ENCODE data around the gene KIF1B. TPM values are rescaled to one million over a fixed set of nuclear protein-coding genes. Genes with fewer than 3 reads are reported as not detected.
A peak's percentile ranks its signal among the peaks of the same experiment; 100 is the strongest.
"Not testable (repeated sequence)": the region's sequence is repeated elsewhere in the genome, so short reads cannot be mapped to it uniquely, and the experiment has no call there.

Gene KIF1B
- total RNA-seq, 3 donors from 2014 or later: 35.6 to 62.2 (median 48.0) TPM

- Histone ChIP-seq H3K36me3 (ENCODE audit: low read depth) (no peaks in the 10 kb centered on the region), H3K4me1 (ENCODE audit: low read depth) (peaks cover 3% of the 10 kb centered on the region), H3K4me3 (no peak overlapping the region), H3K9me3 (no peaks in the 10 kb centered on the region)
- ATAC-seq (no peak), DNase-seq (no peak)
- TF ChIP-seq, protein P1, sequence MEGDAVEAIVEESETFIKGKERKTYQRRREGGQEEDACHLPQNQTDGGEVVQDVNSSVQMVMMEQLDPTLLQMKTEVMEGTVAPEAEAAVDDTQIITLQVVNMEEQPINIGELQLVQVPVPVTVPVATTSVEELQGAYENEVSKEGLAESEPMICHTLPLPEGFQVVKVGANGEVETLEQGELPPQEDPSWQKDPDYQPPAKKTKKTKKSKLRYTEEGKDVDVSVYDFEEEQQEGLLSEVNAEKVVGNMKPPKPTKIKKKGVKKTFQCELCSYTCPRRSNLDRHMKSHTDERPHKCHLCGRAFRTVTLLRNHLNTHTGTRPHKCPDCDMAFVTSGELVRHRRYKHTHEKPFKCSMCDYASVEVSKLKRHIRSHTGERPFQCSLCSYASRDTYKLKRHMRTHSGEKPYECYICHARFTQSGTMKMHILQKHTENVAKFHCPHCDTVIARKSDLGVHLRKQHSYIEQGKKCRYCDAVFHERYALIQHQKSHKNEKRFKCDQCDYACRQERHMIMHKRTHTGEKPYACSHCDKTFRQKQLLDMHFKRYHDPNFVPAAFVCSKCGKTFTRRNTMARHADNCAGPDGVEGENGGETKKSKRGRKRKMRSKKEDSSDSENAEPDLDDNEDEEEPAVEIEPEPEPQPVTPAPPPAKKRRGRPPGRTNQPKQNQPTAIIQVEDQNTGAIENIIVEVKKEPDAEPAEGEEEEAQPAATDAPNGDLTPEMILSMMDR (IDR thresholded peaks at IDR 0.05): no peak
- intact Hi-C loops (cut with DNase I, micrococcal nuclease): loop anchor here in 1 of 2 donors (10.0 kb wide), 1 partner anchor 50 kb away; no protein-coding TSS in a partner anchor
Observed at GRCh38 chr1:10424651-10425050, 214.3 kb downstream of the KIF1B start.

DNA sequence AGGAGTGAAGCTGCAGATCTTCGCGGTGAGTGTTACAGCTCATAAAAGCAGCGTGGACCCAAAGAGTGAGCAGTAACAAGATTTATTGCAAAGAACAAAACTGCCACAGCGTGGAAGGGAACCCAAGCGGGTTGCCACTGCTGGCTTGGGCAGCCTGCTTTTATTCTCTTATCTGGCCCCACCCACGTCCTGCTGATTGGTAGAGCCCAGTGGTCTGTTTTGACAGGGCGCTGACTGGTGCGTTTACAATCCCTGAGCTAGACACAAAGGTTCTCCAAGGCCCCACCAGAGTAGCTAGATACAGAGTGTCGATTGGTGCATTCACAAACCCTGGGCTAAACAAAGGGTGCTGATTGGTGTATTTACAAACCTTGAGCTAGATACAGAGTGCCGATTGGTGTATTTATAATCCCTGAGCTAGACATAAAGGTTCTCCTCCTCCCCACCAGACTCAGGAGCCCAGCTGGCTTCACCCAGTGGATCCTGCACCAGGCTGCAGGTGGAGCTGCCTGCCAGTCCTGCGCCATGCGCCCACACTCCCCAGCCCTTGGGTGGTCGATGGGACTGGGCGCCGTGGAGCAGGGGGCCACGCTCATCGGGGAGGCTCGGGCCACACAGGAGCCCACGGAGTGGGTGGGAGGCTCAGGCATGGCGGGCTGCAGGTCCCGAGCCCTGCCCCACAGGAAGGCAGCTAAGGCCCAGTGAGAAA lies 215.6 kb downstream of the KIF1B start:
- intact Hi-C loops (cut with DNase I, micrococcal nuclease): loop anchor here in 1 of 2 donors (10.0 kb wide), 1 partner anchor 51 kb away; no protein-coding TSS in a partner anchor
- ATAC-seq; DNase-seq; H3K9me3 ChIP-seq; H3K4me3 ChIP-seq; H3K36me3 ChIP-seq (ENCODE audit: low read depth); H3K4me1 ChIP-seq (ENCODE audit: low read depth): not testable (repeated sequence)

DNA sequence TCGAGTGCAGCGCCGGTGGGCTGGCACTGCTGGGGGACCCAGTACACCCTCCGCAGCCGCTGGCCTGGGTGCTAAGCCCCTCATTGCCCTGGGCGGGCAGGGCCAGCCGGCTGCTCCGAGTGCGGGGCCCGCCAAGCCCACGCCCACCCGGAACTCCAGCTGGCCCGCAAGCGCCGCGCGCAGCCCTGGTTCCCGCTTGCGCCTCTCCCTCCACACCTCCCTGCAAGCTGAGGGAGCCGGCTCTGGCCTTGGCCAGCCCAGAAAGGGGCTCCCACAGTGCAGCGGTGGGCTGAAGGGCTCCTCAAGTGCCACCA lies 216.1 kb downstream of the KIF1B start:
- not testable (repeated sequence) for H3K4me1 ChIP-seq (ENCODE audit: low read depth); H3K36me3 ChIP-seq (ENCODE audit: low read depth); ATAC-seq; DNase-seq; H3K9me3 ChIP-seq; H3K4me3 ChIP-seq
- intact Hi-C loops (cut with DNase I, micrococcal nuclease): loop anchor here in 1 of 2 donors (10.0 kb wide), 1 partner anchor 52 kb away; no protein-coding TSS in a partner anchor

- DNase-seq (no peak), ATAC-seq (no peak)
- TF ChIP-seq, protein P1 (IDR thresholded peaks at IDR 0.05): no peak
- Histone ChIP-seq H3K4me1 (ENCODE audit: low read depth) (peaks cover 10% of the 10 kb centered on the region), H3K36me3 (ENCODE audit: low read depth) (no peaks in the 10 kb centered on the region), H3K9me3 (no peaks in the 10 kb centered on the region), H3K4me3 (no peak overlapping the region)
- intact Hi-C loops (cut with DNase I, micrococcal nuclease): loop anchor here (2.0 to 10.0 kb wide), 2 partner anchors 52 to 54 kb away; no protein-coding TSS in a partner anchor
Observed at GRCh38 chr1:10428984-10429383, 218.6 kb downstream of the KIF1B start.

GRCh38 chr1:10429868-10430215 lies 219.5 kb downstream of the KIF1B start:
- peaks cover 10% of the 10 kb centered on the region for H3K4me1 ChIP-seq (ENCODE audit: low read depth)
- no peak overlapping the region for H3K4me3 ChIP-seq
- peak; percentile 15 for ATAC-seq
- DNase-seq: peak in 1 of 3 donors; percentile 34
- intact Hi-C loops (cut with DNase I, micrococcal nuclease): loop anchor here (2.0 to 10.0 kb wide), 3 partner anchors 53 to 65 kb away; no protein-coding TSS in a partner anchor
- H3K36me3 ChIP-seq (ENCODE audit: low read depth): no peaks in the 10 kb centered on the region
- TF ChIP-seq, protein P1 (IDR thresholded peaks at IDR 0.05): no peak
- H3K9me3 ChIP-seq: no peaks in the 10 kb centered on the region

DNA sequence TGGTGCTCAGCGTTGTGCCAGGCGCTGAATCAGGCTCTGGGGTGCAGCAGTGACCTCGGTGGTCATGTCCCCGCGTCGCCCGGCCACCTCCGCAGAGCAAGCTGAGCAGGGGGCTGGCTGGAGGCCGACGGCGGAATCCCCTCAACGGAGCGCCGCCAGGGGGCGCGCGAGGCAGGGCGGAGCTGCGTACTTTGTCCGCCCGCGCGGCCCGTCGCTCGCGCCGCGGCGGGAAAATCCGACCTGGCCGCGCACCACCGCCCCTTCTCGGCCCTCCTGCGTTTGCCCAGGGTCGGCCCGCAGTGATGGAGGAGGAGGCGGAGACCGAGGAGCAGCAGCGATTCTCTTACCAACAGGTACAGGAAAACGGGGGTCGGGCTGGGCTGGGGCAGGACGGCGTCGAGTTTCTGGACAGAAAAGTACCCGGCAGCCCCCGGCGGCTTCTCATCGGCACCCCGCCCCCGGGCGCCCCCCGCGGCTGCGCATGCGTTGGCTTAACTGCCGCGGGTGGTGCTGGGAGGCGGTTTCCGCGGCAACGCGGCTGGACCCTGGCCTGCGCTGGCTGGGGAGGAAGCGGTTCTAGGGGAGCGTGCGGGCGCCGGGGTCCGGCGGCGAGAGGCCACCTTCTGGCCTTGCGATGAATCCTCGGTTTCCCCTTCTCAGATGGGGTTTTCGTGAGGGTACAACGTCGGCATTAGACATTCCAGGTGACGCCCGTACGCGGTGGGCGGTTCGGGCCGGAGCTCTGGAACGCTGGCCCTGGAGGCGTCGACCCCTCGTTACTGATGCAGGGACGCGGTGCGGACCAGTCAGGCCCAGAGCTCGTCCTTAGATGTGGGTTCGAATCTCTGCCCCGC lies 220.1 kb downstream of the KIF1B start, which contains the start of gene CENPS:
CENPS (plus strand) TSS at position 218 of the 854 bp plus-strand sequence; CDS start at position 303, 85 bp downstream.
- H3K4me3 ChIP-seq: peak within 1 kb of the TSS; percentile 63
- TF ChIP-seq, protein P1 (IDR thresholded peaks at IDR 0.05): peak; percentile 96
- peak; percentile 91 to 96 (median 92) for DNase-seq
- no peaks in the 10 kb centered on the region for H3K36me3 ChIP-seq (ENCODE audit: low read depth)
- intact Hi-C loops (cut with DNase I, micrococcal nuclease): loop anchor here in 1 of 2 donors (10.0 kb wide), 1 partner anchor 64 kb away; no protein-coding TSS in a partner anchor
- peak; percentile 95 for ATAC-seq
- H3K4me1 ChIP-seq (ENCODE audit: low read depth): peaks cover 10% of the 10 kb centered on the region
- H3K9me3 ChIP-seq: no peaks in the 10 kb centered on the region

Small RNAs within 50 kb of the gene (microRNA-seq; reads per million reads assigned to microRNA genes)
- gene MIR1273D: not detected

Other genes with a start within 250 kb of the KIF1B start
- gene RBP7, start 213.3 kb upstream of the KIF1B start, total RNA-seq: 1 to 10 TPM in 2 of 3 donors, under 1 TPM in 1; 0.69 to 4.1 (median 1.7) TPM
- gene UBE4B, start 177.6 kb upstream of the KIF1B start, total RNA-seq: 10 to 100 TPM; 40.7 to 66.2 (median 41.4) TPM
- gene PGD, start 188.5 kb downstream of the KIF1B start, total RNA-seq: 10 to 100 TPM; 48.6 to 96.4 (median 61.3) TPM
- gene CENPS, start 219.9 kb downstream of the KIF1B start, total RNA-seq: 10 to 100 TPM; 10.6 to 12.2 (median 11.1) TPM
- under 1 TPM in 2 of 3 donors, not detected in 1; 0.32 to 0.43 TPM for gene CORT, start 239.5 kb downstream of the KIF1B start, total RNA-seq

All from mucosa of descending colon (tissue), 3 donors.